SIG-M5 (cell line): ENCODE results near the gene TPM4.

Experiments used
- DNase-seq: peaks from one replicate; lab custom pipeline; 2025; lab: John Stamatoyannopoulos, UW

Gene TPM4

DNA sequence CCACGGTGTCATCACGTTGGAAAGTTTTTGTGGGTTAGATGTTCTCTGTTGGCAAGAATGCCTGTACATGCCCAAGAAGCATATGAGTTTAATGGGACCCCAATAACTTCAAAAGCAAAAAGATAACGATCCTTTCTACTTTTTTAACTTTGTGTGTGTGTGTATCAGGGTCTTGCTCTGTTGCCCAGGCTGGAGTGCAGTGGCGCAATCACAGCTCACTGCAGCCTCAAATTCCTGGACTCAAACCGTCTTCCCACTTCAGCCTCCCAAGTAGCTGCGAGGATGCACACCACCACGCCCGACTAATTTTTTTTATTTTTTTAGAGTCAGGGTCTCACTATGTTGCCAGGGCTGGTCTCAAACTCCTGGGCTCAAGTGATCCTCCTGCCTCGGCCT is 34.3 kb upstream of the TPM4 start:
- DNase-seq: no peak

DNA sequence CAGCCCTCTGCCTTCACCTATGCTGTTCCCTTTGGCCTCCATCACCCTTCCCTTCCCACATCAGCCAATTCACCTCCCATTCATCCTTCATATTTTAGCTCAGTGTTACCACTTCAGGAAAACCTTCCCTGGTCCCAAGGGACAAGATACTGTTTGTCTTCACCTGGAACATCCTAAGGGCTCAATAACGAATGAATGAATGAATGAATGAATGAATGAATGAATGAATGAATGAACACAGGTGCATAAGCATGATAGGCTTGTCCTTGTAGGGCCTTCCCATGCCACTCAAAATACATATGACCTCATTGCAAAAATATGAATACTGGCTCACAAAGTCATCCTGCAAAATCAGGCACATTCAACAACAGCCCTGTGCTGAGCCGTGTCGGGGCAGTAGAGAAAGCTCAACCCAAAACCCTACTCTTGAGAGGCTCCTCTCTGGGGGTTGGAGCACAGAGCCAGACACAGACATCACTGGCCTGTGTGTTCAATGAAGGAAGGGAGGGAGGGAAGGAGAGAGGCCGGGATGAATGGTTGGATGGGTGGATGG is 33.7 kb upstream of the TPM4 start:
- no peak for DNase-seq

DNA sequence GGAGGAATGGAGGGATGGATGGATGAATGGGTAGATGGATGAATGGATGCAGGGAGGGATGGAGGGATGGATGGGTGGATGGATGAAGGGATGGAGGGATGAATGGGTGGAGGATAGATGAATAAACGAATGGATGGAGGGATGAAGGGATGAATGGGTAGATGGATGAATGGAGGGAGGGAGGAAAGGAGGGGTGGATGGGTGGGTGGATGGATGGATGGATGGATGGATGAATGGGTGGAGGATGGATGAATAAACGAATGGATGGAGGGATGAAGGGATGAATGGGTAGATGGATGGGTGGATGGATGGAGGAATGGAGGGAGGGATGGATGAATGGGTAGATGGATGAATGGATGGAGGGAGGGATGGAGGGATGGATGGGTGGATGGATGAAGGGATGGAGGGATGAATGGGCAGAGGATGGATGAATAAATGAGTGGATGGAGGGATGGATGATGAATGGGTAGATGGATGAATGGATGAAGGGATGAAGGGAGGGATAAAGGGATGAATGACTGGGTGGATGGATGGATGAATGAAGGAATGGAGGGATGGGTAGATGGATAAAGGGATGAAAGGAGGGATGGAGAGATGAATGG is 33.0 kb upstream of the TPM4 start:
- DNase-seq: no peak

DNA sequence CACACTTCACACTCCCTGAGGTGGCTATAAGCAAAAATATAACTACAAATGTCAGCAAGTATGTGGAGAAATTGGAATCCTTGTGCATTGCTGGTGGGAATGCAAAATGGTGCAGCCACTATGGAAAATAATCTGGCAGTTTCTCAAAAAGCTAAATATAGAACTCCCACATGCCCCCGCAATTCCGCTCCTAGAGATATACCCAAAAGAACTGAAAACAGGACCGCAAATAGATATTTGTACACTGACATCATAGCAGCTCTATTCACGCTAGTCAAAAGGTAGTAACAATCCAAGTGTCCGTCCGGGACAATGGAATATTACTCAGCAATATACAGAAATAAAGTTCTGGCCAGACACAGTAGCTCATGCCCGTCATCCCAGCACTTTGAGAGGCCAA is 31.5 kb upstream of the TPM4 start:
- DNase-seq: no peak

DNA sequence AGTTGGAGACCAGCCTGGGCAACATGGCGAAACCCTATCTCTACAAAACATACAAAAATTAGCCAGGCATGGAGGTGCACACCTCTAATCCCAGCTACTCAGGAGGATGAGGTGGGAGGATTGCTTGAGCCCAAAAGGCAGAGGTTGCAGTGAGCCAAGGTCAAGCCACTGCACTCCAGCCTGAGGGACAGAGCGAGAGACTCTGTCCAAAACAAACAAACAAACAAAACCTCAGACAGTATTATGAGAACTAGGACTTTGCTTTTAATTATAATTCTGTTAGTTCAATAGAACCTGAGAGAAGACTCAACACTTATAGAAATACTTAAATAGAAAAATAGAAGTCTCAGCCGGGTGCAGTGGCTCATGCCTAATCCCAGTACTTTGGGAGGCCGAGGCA is 31.1 kb upstream of the TPM4 start:
- DNase-seq: no peak

DNA sequence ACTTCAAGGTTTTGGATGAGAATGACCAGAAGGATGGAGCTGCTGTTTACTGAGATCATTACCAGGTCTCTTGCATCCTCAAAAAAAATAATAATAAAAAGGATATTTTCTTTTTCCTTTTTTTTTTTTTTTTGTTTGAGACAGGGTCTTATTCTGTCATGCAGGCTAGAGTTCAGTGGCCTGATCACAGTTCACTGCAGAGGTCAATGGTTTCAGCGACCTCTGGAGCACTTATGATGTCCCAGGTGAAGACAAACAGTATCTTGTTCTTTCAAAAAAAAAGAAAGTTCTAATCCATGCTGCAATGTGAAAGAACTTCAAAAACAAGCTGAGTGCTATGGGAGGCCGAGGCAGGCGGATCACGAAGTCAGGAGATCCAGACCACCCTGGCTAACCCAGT is 30.4 kb upstream of the TPM4 start:
- no peak for DNase-seq

DNA sequence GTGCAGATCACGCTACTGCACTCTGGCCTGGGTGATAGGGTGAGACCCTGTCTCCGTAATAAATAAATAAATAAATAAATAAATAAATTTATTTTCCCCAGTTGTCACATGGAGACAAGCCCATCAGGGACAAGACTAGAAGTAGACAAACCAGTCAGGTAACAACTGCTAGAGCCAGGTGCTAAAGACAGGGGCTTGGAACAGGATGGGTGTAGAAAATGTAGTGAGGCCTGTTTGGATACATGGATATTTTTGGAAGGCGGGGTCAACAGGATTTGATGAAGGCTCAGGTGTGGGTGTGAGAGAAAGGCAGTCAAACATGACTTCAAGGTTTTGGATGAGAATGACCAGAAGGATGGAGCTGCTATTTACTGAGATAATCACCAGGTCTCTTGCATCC is 27.7 kb upstream of the TPM4 start:
- DNase-seq: no peak

DNA sequence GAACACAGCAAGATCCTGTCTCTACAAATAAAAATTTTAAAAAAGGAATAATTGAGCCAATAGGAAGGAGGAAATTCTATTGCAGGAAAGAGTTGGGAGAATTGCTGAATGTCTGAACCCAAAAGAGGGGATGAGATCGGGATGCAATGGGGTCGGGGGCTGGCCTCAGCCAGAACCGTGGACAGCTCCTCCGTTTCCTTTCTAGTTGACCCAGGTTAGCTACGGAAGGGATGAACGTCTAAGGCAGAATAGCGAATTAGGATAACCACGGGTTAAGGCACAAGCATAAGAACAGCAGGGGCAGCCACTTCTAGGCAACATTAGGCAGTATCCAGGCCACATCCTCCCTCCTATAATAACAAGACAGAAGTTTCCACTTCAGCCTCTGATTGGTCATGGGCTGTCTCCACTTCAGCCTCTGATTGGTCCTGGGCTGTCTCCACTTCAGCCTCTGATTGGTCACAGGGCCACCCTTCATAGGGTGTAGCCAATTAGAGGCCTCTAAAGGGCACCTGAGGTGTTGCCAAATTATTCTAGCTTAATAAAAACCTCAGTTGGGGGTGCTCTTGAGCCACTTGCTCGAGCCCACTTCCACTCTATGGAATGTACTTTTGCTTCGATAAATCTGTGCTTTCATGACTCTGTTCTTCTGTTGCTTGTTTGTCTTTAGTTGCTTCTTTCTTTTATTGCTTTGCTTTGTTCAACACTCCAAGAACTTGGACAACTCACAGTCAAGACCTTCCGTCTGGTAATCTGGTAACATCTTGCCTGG is 24.9 kb upstream of the TPM4 start:
- no peak for DNase-seq

DNA sequence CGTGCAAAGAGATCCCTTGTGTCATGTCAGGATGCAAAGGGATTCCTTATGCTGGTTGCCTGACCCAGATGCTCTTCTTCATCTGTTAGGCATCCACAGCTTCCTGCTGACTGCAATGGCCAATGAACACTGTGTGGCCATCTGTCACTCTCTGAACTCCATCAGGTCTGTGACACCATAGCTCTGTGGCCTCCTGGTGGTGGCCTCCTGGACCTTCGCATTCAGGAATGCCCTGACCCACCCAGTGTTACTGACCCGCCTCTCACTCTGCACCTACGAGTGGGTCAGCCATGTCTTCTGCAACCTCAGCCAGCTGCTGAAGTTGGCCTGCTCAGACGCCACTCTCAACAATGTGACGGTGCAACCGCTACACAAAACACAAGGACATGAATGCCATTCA is 23.9 kb upstream of the TPM4 start:
- DNase-seq: no peak

DNA sequence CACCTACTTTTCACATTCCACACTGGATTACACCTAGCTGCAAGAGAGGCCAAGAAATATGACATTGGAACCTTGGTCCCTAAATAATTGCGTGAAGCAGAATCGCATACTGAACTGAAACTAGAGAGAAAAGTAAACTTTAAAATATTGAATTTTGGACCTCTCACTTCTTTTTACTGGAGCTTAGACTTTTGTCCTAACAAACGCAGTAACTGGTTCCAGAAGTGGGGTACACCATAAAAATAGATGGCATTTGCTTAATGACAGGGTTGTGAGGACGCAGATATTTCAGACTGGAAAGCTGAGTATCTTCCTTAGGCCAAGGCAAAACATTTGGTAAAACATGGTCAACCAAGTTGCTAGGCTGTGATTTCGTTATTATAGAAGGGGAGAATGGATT is 19.2 kb upstream of the TPM4 start:
- DNase-seq: no peak

DNA sequence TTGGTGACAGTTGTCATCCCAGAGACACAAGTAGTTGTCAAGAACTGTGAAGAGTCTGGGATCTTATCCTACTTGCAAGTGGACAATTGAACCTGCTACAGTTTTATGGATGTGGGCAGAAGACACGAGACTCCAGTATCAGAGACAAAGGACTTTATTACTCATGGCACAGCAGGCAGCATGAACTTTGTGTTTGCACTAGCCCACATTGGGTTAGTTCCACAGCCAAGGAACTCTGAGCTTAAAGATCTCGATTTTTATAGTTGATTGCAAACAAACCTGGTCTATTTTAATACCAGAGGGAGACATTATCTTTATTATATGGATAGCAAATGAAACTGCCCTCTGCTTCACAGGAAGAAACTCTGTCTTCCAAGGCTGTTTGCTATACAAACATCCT is 16.0 kb upstream of the TPM4 start:
- no peak for DNase-seq

DNA sequence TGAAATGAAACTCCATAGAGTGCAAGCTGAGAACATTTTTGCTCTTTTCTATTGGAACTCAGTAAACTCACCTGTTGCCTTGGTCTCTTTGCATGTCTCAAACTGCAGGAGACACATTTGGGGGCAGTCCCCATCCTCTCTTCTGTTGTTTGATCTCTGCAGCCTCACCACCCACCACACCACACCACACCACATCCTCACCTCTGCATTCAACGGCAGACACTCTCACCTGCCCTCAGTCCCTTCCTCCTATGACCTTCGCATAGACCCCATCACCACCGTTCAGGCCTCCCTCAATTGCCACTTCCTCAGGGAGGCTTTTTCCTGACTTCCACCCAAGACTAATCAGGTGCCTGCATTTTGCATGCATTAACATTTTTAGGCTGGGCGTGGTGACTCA is 14.4 kb upstream of the TPM4 start:
- DNase-seq: no peak

DNA sequence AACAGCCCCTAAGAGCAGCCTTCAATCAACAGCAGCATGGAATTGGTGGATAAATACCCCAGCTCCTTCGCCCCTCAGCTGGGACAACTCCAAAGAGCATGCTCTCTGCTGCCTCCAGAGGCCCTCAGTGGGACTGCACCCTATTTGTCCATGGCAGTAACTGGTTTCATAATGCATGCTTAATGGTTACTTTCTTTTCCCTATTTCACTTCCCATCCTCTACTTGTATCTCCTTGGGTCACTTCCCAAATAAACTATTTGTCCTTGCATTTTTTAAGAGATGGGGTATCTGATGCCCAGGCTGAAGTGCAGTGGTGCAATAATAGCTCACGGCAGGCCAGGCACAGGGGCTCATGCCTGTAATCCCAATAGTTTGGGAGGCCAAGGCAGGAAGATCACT is 13.5 kb upstream of the TPM4 start:
- DNase-seq: no peak

DNA sequence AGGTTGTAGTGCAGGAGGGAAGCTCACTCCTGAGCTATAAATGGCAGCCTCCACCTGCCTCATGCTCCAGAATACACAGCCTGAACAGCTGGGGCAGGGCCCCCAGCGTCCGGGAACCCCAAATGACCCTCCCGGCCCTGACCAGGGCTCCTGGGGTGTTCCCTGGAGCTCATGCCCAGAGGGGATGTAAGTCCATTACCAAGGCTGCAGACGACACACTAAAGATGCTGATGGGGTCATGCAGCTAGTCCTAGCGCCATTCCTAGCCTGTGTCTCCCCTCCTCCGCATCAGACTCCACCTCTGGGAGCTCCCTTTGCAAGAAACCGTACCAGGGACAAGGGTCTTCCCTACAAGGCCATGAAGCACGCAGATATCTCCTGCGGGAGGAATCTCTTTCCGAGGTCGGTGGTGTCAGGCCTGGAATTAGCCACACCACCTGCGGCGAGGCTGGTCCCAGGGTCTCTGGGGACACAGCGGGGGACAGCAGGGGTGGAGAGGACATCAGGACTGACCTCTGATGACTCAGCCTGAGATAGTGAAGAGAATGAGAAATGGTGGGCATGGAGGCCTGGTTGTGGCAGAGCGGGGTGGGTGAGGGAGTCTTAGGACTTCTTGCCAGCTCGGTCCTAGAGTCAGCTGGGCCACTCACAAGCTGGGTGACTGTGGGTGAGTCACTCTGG is 11.9 kb upstream of the TPM4 start:
- no peak for DNase-seq

DNA sequence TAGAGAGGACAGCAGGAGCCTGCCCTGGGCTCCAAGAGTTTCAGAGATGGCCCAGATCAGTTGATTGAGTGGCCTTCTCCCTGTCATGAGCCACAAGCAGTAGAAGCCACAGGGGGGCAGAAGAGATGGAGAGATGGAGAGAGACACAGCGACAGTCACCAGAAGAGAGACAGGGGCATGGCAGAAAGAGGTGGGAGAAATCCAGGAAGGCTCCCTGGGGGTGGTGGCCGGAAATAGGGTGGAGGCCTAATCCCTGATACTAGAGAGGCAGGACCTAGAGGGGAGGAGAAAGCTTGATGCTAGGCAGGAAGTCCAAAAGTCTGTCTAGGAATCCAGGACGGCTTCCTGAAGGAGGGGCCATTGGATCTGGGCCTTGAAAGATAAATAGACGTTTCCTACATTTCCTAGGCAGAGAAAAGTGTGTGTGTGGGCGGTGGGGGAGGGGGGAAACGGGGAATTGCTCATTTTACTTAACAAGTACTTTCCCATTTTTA is 9.6 kb upstream of the TPM4 start:
- DNase-seq: no peak

DNA sequence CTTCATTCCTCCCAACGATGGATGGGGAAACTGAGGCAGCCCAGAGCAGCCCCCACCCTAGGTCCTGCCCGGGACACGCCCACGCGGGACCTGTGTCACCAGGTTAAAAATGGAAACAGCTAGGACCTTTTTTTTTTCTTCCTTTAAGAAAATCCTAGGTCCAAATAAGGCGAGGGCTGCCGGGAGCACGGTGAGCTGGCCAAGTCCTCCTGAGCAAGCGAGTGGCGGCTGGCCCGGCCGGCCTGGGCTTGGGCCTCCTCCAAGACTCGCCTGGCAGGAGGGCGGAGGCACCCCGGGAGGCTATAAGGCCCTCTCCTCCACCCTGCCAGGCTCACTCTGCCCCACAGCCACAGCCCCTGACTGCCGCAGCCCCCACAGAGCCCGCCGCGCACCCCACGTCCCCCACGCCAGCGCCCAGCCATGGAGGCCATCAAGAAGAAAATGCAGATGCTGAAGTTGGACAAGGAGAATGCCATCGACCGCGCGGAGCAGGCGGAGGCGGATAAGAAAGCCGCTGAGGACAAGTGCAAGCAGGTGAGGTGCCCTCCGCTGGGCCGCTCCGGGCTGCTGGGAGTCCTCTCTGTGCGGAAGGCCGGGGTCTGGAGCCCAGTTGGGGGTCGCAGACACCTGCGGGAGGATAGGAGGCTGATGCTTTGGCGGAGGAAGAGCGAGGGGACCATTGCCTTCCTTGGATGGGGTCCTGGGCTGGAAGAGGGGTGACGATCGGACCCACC is 8.9 kb upstream of the TPM4 start:
- no peak for DNase-seq

DNA sequence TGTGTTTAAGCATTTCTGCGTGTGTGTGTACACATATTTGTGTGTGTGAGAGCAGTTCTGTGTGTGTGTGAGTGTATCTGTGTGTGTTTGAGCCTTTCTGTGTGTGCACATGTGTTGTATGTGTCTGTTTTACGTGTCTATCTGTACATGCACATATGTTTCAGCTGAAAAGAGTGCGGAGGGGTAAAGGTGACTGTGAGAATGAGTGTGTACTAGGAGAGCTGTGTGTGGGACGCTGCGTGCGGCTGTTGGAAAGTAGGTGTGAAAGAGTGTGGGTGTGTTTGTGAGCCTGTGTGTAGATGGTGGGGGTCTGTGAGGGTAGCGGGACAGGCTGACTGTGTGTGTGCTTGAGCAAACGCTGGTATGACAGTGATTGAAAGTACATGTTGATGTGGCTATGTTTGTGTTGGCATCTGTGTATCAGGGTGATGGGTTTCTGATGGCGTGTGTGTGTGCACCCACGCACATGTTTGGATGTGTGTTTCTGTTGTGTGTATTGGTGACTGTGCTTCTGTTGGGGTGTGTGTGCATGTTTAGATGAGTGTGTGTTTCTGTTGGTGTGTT is 7.5 kb upstream of the TPM4 start:
- DNase-seq: no peak

DNA sequence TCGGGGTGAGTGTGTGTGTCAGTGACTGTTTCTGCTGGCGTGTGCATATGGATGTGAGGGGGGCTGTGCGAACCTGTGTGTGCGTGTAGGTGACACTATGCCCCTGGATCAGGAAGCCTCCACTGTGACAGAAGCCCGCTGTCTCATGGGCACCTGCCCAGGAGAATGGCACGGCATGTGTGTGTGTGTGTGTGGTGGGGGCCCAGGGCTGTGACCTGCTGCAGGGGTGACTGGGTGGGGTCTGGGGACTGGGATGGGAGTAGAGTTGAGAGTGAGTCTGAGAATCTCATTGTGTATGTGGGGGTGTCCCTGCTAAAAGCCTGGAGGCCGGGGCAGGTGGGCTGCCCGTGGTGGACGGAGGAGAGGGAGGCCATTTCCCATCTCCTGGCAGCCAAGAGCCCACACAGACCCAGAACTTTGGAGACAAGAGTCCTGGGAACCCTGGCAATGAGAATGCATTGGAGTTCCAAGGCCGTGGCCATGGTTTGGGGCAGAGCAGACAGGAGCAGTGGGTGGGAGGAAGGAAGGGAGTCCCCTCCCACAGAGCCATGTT is 6.4 kb upstream of the TPM4 start:
- DNase-seq: no peak

DNA sequence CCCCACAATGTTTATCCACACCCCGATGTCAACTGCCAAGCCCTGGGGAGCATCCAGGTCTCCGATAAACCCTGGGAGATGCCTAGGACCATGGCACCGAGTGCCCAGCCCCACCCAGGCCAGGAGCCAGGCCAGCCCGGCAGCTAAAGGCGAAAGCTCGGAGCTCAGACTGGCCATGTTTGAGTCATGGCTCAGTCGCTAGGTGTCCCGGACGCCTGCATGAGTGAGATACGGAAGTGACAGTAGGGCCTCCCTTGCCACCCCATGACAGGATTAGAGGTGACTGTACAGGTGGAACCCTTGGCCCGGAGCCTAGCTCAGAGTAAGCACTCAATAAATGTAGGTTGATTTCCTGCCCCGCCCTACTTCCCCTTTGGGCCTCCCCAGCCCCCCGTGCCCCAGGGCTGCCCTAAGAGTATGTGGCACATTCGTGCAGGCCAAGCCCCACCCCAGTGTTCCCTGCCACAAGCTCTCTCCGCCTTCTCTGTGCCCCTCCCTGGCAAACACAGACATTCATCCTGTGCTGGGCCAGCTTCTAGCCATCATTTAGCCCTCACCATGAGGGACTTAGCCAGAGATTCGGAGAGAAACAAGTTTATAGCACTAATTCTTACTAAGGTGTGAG is 5.8 kb upstream of the TPM4 start:
- no peak for DNase-seq

DNA sequence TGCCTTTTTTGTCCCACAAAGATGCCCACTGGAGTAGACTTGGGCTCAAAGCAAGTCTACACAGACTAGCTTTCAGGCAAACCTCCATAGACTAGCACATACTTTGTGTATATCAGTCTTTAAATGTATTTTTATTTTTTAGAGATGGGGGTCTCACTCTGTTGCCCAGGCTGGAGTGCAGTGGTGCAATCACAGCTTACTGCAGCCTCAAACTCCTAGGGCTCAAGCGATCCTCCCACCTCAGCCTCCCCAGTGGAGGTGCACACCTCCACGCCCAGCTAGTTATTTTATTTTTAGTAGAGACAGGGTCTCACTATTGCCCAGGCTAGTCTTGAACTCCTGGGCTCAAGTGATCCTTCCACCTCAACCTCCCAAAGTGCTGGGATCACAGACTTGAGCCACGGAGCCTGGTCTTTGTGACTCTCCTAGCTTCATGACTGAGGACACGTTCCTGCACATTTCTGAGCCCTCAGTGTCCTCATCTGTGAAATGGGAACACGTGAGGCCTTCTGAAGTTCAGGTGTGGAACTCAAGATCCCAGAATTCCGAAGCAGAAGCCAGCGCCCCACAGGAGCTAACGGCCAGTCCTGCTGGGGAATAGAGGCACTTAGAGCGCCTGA is 5.1 kb upstream of the TPM4 start:
- no peak for DNase-seq

DNA sequence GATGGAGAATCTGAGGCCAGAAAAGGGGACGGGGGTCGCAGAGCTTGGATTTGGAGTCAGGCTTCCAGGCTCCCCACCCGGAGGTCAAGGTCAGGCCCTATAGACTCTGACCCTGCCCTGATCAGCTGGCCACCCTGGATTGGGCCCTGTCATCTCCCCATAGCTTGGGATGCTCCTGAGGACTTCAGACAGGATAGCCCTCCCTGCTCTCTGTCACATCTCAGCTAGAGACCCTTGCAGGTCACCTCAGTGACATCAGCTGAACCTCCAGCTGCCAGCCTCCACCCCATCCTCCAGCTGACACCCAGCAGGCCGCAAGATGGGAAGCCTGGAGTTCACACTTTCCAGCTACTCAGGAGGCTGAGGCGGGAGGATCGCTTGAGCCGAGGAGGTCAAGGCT is 2.8 kb upstream of the TPM4 start:
- no peak for DNase-seq
